Spleen (tissue), 7 donors: ENCODE results near the gene TPRG1.

Experiments
- POLR2A ChIP-seq, 3 donors: fragments of 450-650 bp; IDR thresholded peaks; one replicate each; pipeline ENCODE4 v1.5.1; 2017; ENCODE audit warnings: antibody characterized with exemption in 3 of 3, mild to moderate bottlenecking in 1 of 3
- TF ChIP-seq, protein P1 (sequence below), 11 experiments: fragments of 200-600 bp in 7 of 11; fragments of 450-650 bp in 4 of 11; sonication (generic) in 4 of 11; IDR thresholded peaks in 8 of 11; conservative IDR thresholded peaks in 3 of 11; 1 replicate in 7 of 11; 2 replicates in 4 of 11; pipeline versions ENCODE4 v1.4.0 to v1.8.0; 2016 to 2021; ENCODE audit warnings: antibody characterized with exemption in 11 of 11, inconsistent platforms in 4 of 11, mild to moderate bottlenecking in 1 of 11
- donor health status: DM: no; HTN: no; CAD: no; lungs with moderate emphysema.
- donor health status: DM: no; HTN: no; CAD: no.
- donor health status: DM: no; HTN: no; CAD: no.

GRCh38 chr3:189317911-189318310 is 146.1 kb downstream of the TPRG1 start:
- TF ChIP-seq POLR2A (IDR thresholded peaks at IDR 0.05), result no peak
- TF ChIP-seq, protein P1, sequence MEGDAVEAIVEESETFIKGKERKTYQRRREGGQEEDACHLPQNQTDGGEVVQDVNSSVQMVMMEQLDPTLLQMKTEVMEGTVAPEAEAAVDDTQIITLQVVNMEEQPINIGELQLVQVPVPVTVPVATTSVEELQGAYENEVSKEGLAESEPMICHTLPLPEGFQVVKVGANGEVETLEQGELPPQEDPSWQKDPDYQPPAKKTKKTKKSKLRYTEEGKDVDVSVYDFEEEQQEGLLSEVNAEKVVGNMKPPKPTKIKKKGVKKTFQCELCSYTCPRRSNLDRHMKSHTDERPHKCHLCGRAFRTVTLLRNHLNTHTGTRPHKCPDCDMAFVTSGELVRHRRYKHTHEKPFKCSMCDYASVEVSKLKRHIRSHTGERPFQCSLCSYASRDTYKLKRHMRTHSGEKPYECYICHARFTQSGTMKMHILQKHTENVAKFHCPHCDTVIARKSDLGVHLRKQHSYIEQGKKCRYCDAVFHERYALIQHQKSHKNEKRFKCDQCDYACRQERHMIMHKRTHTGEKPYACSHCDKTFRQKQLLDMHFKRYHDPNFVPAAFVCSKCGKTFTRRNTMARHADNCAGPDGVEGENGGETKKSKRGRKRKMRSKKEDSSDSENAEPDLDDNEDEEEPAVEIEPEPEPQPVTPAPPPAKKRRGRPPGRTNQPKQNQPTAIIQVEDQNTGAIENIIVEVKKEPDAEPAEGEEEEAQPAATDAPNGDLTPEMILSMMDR (IDR thresholded peaks at IDR 0.05 in 8 of 11, conservative IDR thresholded peaks at IDR 0.05 in 3 of 11), result no peak
